Mucosa of gallbladder (tissue), 1 donor: Measurements from ENCODE around the gene ZNF783. TPM values are rescaled to one million over a fixed set of nuclear protein-coding genes. Genes with fewer than 3 reads are reported as not detected.

Experiments
- DNase-seq: peaks from one replicate; pipeline ENCODE4 v3.0.0-alpha.2; 2020; ENCODE audit warnings: low spot score
- total RNA-seq: library from RNA; stranded (reverse); gene quantifications from one replicate; pipeline ENCODE4 v1.2.1, GENCODE V29; 2021
- donor health status: DM: no; HTN: no; CAD: no.

ZNF783 gene
- total RNA-seq, 1 donor from 2014 or later = 17.3 TPM

DNA sequence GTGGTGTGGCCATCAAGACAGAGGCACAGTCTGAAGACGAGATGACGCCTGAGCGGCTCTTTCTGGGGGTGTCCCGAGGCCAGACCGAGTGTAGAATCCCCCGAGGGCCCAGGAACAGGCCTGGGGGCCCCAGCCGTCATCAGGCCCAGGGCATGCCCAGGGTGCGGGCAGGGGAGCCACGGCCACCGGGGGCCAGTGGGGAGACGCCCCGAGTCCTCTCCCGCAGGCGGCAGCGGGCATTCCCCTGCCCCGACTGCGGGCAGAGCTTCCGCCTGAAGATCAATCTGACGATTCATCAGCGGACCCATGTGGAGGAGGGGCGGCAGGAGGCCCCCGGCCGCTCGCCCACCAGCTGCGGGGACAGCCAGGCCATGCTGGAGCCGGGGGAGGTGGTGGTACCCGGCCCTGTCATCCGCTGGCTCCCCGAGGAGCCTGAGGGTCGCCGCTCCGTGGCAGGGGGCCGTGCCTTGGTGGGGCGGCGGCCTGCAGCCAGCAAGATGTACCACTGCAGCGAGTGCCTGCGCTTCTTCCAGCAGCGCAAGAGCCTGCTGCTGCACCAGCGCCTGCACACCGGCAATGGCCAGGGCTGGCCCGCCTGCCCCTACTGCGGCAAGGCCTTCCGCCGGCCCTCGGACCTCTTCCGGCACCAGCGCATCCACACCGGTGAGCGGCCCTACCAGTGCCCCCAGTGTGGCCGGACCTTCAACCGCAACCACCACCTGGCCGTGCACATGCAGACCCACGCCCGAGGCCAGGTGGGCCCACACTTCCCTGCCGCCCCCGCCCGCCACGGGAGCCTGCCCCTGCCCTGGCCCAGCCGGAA is 19.7 kb downstream of the ZNF783 start:
- no peak for DNase-seq

DNA sequence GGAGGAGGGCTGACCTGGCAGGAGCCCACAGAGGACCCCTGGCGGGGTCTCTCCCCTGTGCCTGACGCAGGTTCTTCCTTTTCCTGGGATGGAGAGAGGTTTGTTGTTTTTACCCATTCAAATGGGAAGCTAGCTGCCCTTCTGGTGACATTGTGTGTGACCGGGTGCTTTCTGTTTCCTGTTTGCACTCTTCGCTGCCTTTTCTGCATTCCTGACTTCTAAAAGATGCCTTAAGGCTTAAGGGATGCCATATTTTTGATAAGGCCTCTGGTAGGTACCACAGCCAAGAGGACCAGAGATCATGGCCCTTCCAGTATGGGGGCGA is 20.3 kb downstream of the ZNF783 start:
- no peak for DNase-seq

DNA sequence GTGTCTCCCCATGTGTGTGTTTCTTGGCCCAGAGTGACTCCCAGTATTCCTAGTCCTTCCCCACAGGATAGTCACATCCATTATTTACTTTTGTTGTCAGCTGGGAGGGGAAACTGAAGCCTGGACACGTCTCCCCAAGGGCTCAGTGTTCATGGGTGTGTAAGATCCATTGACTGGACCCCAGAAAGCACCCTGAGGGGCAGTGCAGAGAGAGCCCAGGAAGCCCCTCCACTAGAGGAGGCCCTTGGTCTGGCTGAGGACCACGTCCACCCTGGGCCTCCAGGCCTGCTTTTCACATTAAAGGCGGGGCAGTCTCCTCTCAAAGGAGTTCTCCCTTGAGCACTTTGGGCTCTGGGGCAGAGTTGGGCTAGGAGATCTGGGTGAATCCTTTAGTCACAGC is 21.3 kb downstream of the ZNF783 start:
- no peak for DNase-seq

DNA sequence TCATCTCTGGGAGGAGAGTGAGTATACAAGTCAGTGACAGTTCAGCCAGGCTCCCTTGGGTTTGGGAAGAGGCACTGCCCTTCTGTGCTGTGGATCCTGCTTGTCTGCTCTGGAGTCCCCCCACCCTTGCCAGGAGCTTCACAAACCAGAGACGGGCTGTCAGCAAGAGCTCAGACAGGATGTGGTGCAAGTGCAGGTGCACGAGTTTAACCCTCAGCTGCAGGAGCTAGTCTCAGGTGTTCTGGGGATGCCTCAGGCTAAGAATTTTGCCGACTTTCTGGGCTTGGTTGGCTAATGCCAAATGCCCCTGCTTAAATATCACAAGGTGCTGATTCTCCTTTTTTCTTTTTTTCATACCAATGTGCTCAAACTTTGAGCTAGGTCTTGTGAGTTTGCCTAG is 22.3 kb downstream of the ZNF783 start:
- no peak for DNase-seq

DNA sequence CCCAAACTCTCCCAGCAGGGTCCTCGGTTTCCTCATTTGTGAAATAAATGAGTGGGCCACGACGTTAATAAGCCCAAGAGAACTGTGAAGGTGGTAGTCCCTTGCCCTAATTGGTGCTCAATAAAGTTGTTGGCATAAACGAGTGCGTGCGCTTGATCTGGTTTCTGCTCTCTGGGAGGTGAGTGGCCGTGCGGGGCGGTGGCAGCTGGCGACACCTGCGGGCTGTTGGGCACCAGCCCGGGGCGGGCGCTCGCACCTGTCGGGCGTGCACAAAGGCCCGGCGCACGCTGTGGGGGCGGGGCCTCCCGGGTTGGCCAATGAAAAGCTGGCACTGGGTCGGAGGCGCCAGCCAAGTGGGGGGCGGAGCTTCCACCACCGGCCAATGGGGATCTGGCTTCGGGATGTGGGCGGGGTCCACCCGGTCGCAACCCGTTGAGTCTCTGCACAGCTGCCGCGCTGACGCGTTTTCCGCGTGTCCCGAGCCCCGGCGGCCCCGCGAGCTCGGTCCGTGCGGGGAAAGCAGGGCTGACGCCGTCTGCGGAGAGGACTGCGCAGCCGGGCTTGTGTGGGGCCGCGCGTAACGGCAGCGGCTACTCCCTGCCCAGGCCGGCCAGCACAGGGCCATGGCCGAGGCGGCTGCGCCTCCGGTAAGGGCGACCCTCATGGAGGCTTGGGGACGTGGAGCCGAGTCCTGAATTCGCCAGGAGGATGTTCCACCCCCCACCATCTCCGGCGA is 23.0 kb downstream of the ZNF783 start:
- peak; percentile 97 for DNase-seq

DNA sequence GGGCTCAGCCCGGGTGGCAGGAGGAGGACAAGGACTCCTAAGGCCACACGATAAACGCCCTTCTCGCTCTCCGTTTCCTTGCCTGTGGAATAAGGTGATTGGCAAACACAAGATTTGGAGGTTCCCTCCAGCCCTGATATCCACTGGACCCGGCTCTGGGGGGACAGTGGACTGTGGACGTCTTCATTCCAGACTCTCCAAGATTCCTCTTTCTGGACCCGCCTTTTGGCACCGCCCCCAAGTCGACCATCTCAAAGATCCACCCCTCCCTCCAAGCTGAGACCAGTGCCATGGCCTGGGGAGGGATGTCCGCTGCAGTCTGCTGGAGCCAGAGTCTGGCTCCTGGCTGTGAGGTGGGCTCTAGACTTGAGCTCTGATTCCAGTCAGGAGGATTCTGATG is 23.6 kb downstream of the ZNF783 start:
- DNase-seq = no peak

DNA sequence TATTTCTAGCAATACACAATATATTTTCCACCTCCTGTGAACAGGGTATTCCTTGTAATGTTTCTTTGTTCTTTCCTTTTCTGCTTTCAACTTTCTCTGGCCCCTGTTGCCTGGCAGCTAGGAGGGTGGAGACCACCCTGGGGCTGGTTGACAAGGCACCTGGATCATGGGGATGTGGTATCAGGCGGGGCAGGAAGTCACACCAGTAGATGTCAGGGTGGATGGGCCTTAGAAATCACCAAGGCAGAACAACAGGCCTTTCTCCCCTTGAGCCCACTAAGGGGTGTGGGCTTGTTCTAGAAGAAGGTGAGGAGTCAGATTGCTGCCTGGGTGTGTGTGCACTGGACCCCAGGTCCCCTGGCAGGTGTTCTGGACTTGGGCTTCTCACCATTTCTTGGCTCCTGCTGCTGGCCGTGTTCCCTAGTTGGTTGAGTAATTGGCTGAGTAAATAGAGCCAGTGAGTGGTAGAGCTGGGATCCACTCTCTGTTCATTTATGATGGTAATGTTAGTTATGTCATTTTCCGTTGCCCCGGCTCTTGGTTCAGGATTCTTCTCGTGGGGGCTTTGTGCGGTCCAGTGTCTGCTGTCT is 24.9 kb downstream of the ZNF783 start:
- DNase-seq = no peak

DNA sequence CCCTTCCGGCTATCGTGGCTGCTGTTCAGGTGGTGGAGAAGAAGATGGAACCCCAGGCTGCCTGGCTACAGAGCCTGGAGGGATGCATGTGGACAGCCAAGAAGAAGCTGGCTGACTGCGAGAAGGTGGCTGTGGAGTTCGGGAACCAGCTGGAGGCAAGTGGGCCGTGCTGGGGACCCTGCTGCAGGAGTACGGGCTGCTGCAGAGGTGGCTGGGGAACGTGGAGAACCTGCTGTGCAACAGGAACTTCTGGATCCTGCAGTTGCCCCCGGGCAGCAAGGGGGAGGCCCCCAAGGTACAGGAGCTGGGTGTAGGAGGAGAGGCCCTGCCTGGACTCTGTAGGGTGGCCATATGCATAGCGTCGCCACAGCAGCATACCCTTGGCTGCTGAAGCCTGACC is 25.6 kb downstream of the ZNF783 start:
- DNase-seq = no peak

DNA sequence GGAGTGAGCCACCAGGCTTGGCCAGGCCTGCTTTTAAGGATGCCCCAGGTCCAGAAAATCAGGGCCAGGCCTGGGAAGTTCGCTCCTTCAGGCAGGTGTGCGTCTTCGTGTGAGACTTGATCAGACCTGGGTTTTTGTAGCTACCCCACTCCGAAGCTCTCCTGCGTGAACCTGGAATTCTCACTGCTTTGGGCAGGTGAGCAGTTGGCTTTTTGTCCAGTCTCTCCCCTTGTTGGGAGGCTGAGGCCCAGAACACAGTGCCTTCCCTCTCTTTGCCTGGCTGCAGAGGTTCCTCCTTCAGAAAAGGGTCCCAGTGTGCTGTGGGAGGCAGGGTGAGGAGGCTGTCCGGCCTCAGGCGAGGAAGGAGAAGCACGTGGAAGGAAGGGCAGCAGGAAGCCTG is 27.3 kb downstream of the ZNF783 start:
- DNase-seq = no peak

DNA sequence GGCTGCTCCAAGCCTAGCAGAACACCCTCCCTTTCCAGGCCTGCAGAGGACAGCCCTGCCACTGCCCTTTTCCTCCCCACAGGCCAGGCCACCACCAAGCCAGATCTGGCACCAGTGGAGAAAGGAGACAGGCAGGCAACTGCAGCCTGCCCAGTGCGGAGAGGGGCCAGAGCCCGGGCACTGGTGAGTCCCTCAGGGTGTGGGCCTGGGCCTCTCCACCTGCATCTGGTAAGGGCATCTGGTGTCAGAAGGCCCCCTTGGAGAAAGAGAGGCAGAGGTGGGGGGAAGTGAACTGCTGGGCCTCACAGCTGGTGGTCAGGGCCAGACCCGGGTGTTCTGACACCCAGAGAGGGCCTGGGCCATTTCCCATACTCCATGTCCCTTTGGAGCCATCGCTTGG is 27.9 kb downstream of the ZNF783 start:
- DNase-seq = no peak

DNA sequence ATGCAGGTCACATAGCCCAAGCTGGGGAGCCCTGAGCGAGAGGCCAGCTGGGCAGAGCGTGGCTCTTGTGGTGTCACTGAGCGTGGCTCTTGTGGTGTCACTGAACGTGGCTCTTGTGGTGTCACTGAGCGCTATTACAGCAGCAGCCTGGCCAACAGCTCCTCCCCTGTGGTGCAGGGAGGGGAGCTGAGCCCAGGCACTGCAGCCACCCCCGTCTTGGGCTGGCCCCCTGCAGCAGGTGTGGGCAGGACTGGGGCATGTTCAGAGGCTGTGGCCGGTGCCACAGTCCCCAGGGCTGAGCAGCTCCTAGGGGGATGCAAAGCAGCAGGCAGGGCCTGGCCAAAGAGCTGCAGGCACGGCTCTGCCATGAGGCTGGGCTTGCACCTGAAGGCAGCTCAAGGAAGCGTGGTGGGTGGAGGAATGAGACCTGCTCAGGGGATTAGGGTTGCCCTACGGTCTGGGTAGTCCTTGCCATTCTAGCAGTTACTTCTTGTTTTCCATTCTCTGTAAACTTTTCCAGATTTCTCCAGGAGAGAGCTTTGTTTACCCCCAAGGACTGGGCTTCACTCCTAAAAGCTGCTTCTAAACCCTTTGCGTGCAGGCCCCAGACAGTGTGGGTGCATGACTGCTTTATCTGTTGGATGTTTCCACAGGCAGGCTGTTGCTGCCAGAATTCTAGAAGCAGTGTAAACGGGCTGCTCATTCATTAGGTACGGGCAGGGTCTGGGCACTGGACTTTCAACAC is 29.2 kb downstream of the ZNF783 start:
- DNase-seq = no peak

DNA sequence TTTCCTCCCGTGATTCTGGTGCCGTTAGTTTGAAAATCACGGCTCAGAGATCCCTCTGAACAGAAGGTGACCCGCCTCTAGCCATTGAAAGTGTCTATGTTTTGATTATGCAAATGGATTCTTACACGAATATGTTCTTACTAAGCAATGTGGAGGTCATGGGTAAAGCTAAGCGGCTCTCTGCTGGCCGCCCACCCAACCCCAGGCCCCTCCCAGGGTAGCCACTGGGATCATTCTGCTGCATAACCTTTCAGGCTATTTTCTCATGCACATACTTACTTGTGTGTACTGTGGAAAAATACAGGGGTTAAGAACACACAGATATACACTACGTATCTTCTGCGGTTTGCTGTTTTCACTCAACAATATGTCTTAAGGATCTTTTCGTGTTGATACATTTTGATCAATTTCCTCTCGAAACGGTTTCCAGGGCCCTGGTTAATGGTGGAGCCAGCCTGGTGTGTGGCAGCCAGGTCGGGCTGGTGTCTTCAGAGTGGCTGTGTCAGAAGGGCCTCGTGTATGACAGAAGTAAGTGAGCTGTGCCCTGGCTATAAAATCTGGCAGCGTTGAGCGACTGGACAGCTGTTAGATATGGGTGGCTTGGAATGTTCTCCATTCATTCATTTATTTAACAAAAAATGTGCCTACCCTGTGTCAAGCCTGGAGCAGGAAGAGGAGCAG is 29.9 kb downstream of the ZNF783 start:
- no peak for DNase-seq

DNA sequence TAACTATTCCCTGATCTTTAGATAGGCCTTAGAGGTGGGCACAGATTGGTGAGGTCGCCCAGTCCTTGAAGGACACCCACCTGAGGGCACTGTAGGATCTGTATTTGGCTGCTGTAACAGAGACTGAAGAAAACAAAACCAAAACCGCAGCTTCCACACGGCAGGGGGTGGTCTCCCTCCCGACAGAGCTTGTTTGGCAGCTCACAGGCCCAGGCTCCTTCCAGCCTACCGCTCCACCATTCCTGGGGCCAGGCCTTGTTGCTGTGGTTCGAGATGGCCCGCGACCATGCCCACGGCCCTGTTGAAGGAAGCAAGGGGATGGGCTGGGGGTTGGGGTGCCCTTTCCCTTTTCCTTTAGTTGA is 30.4 kb downstream of the ZNF783 start:
- DNase-seq = no peak

DNA sequence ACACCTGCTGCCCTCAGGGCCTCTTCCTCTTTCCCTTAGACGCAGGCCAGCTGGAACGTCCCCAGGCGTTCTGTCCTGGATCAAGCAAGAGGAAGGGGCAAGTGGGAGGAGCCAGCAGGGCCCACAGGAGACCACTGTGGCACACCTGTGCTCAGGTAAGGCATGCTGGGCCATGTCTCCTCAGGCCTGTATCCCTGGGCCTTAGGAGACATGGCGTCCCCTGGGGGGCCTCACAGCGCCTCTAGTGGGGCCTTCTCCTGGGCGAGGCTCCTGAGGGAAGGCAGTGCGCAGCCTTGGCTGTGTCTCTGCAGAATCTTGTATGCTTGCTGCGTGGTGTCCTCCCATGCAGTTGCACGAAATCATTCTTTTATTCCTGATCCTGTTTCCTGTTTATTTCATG is 31.3 kb downstream of the ZNF783 start:
- DNase-seq = no peak

DNA sequence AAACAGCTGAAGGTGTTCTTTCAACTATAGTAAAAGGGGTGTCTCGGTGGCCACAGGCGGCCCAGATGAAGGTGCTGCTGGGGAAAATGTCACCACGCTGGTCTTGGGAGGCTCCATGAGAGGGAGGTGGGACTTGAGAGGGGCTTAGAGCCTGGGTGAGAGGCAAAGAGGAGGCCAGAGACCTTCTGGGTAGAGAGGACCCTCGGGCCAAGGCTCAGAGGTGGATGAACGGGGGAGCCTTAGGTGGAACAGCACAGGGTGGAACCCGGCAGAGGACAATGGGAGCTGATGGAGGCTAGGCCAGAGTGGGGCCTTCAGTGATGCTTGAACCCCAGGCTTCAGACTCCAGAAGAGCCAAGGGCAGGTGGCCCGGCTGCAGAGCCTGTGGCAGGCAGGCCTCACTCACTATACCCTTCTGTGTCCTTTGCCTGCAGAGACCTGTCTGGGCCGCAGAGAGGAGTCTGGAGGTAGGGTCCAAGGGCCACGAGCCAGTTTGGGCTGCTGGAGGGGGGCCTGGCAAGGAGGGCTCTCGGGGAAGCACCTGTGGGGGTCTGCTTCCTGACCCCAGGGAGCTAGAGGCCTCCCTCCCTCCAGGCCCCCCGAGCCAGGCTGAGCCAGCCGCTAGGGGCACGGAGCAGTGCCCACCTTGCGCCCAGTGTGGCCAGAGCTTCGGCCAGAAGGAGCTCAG is 32.1 kb downstream of the ZNF783 start:
- no peak for DNase-seq

DNA sequence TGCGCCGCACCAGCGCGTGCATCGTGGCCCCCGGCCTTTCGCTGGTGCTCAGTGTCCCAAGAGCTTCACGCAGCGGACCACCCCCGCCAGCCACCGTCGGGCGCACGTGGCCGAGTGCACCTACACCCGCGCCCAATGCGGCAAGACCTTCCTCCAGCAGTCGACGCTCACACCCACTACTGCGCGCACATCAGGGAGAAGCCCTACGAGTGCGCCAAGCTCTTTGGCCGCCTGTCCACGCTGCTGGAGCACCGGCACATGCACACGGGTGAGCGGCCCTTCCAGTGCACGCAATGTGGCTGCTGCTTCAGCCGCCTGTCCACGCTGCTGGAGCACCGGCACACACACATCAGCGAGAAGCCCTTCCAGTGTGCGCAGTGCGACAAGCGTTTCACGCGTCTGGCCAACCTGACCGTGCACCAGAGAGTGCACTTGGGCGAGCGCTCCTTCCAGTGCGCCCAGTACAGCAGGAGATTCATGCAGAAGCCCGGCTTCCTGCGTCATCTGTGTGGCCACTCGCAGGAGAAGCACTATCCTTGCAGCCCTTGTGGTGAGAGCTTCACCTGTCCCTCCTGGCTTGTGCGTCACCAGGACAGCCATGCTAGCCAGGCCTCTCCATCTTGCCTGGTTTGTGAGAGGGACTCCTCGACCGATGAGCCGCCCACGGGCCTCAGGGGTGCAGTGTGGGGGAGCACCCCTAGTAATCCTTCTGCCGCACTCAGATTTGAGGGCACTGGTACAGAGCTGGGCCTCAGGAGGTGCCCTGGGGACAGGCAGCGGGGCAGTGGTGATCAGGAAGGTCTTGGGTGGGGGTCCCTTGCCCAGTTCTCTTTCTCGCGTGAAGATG is 32.9 kb downstream of the ZNF783 start:
- DNase-seq = no peak

DNA sequence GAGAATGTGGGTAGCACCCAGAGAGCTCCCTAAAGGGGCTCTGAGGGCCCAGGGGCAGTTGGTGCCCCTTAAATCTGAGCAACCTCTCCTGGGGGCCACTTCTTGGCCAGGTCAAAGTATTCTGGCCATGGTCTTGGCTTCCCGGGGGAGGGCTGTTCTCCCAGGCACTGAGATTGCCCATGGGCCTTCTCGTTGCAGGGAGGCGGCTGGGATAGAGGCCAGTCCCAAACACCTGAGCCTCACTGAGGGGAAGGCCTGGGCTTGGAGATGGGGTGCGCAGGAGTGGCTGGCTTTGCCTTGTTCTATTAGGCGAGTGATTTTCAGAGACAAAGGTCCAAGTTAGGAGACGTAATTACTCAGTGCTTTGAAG is 33.5 kb downstream of the ZNF783 start:
- no peak for DNase-seq

DNA sequence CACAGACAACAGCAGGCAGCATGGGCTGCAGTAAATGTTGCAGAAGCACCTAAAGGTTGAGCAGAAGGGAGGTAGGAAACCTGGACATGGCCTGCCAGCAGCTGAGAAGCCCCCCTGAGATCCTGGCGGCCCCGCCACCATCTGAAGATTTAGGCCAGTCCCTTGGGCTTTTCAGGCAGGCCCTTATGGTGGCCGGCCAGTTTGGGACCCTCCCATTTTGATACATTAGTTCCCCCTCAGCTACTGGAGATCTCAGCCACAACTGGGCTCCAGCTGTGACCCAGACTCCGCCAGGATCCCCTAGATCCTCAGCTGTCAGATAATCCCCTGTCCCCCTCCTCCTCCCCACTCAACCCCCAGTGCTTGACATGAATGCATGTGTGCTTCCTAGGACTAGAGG is 34.4 kb downstream of the ZNF783 start:
- DNase-seq = no peak

DNA sequence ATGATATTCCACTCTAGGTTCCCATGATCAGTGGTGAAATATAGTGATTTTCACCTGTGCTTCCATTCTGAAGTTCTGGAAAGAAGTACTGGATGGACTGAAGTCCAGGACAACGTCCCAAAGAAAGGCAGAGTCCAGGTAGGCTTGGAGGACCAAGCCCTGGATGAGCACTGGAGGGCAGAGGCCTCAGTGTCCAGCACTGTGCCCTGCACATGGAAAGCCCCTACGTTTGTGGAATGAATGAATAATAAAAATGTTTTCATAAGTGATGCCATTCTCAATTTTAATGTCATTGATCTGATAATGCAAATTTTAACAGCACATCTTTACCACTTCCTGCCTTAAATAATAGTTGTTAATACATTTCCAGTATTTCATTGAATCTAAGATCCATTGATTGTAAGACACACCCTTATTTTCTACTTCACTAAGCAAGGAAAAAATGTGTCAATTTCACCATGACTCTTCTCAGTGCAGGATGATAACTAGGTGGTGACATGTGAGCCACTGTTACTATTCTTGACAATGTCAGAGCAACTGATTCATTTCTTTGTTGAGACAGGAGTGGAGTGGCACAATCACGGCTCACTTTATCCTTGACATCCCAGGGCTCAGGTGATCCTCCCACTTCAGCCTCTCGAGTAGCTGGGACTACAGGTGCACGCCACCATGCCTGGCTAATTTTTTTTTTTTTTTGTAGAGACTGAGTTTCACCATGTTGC is 35.2 kb downstream of the ZNF783 start:
- DNase-seq = no peak
